ENCODE measurements around the gene PNLDC1. TPM values are rescaled to one million over a fixed set of nuclear protein-coding genes. Genes with fewer than 3 reads are reported as not detected.

Gene PNLDC1
- total and polyA plus RNA-seq, 4 donors, result 0.08 to 3.1 (median 0.58) TPM; not detected in 1

- H3K36me3 ChIP-seq (ENCODE audit: control insufficient read depth in 4 of 4, insufficient read depth in 3 of 4, low read depth in 1 of 4, low read length in 3 of 4), result peaks cover 10 to 60% (median 45%) of the 10 kb centered on the region in 4 donors
- H3K9ac ChIP-seq (ENCODE audit: low read depth in 1 of 2, low read length in 2 of 2), result no peak overlapping the region
- TF ChIP-seq REST (IDR thresholded peaks at IDR 0.05) (no peak), TAF1 (conservative IDR thresholded peaks at IDR 0.05) (no peak), ZBTB33 (IDR thresholded peaks at IDR 0.05) (no peak), YY1 (IDR thresholded peaks at IDR 0.05) (no peak), RXRA (IDR thresholded peaks at IDR 0.05) (no peak), MAX (IDR thresholded peaks at IDR 0.05) (no peak), RAD21 (IDR thresholded peaks at IDR 0.05) (no peak), CTCF (IDR thresholded peaks at IDR 0.05; ENCODE audit: low read depth, low read length, missing input control) (no peak)
- H3K4me1 ChIP-seq (ENCODE audit: control insufficient read depth in 4 of 4, insufficient read depth in 4 of 4, low read length in 3 of 4), result no peaks in the 10 kb centered on the region
- no peak overlapping the region for H3K4me3 ChIP-seq (ENCODE audit: low read depth in 1 of 3, low read length in 3 of 3)
- H3K27me3 ChIP-seq (ENCODE audit: control insufficient read depth in 4 of 4, insufficient read depth in 4 of 4, low read length in 3 of 4), result no peaks in the 10 kb centered on the region
- DNase-seq (ENCODE audit: low spot score), result no peak
- WGBS, result 94% methylated on average over 2 of the region's 2 CpGs
- H3K27ac ChIP-seq (ENCODE audit: low read depth in 1 of 2, low read length in 2 of 2), result no peak overlapping the region
- no peaks in the 10 kb centered on the region for H3K9me3 ChIP-seq (ENCODE audit: control insufficient read depth in 4 of 4, low read length in 3 of 4)
Measured at GRCh38 chr6:159754401-159754800, 45.7 kb upstream of the PNLDC1 start.

- Histone ChIP-seq H3K9me3 (ENCODE audit: control insufficient read depth in 4 of 4, low read length in 3 of 4) (no peaks in the 10 kb centered on the region), H3K4me1 (ENCODE audit: control insufficient read depth in 4 of 4, insufficient read depth in 4 of 4, low read length in 3 of 4) (no peaks in the 10 kb centered on the region), H3K27ac (ENCODE audit: low read depth in 1 of 2, low read length in 2 of 2) (no peak overlapping the region), H3K4me3 (ENCODE audit: low read depth in 1 of 3, low read length in 3 of 3) (no peak overlapping the region), H3K36me3 (ENCODE audit: control insufficient read depth in 4 of 4, insufficient read depth in 3 of 4, low read depth in 1 of 4, low read length in 3 of 4) (peaks cover 10 to 54% (median 43%) of the 10 kb centered on the region in 4 donors), H3K9ac (ENCODE audit: low read depth in 1 of 2, low read length in 2 of 2) (no peak overlapping the region), H3K27me3 (ENCODE audit: control insufficient read depth in 4 of 4, insufficient read depth in 4 of 4, low read length in 3 of 4) (no peaks in the 10 kb centered on the region)
- WGBS, result 83% methylated on average over 15 of the region's 15 CpGs
- TF ChIP-seq HNF4A (conservative IDR thresholded peaks at IDR 0.05), result no peak
- no peak for TF ChIP-seq ATF3 (IDR thresholded peaks at IDR 0.05)
- no peak for TF ChIP-seq FOXA1 (IDR thresholded peaks at IDR 0.05)
- no peak for TF ChIP-seq TAF1 (conservative IDR thresholded peaks at IDR 0.05)
- no peak for TF ChIP-seq NR2F2 (IDR thresholded peaks at IDR 0.05)
- TF ChIP-seq CTCF (IDR thresholded peaks at IDR 0.05; ENCODE audit: low read depth, low read length, missing input control), result no peak
- TF ChIP-seq FOXA2 (IDR thresholded peaks at IDR 0.05), result no peak
- TF ChIP-seq JUND (IDR thresholded peaks at IDR 0.05), result no peak
- no peak for TF ChIP-seq MAX (IDR thresholded peaks at IDR 0.05)
- no peak for TF ChIP-seq ZBTB33 (IDR thresholded peaks at IDR 0.05)
- no peak for TF ChIP-seq YY1 (IDR thresholded peaks at IDR 0.05)
- TF ChIP-seq RAD21 (IDR thresholded peaks at IDR 0.05), result no peak
- TF ChIP-seq GABPA (IDR thresholded peaks at IDR 0.05 in 1 of 2, conservative IDR thresholded peaks at IDR 0.05 in 1 of 2), result no peak
- no peak for DNase-seq (ENCODE audit: low spot score)
Measured at GRCh38 chr6:159754959-159755914, 44.8 kb upstream of the PNLDC1 start.

All from liver (tissue), 9 donors.